Mucosa of gallbladder (tissue), 1 donor: ENCODE results near the gene HNRNPA2B1. TPM values are rescaled to one million over a fixed set of nuclear protein-coding genes. Genes with fewer than 3 reads are reported as not detected.
"Not testable (repeated sequence)": the region's sequence is repeated elsewhere in the genome, so short reads cannot be mapped to it uniquely, and the experiment has no call there.

ENCODE experiments used
- DNase-seq: peaks from one replicate; pipeline ENCODE4 v3.0.0-alpha.2; 2020; ENCODE audit warnings: low spot score
- total RNA-seq: library from RNA; stranded (reverse); gene quantifications from one replicate; pipeline ENCODE4 v1.2.1, GENCODE V29; 2021
- donor health status: DM: no; HTN: no; CAD: no.

Gene HNRNPA2B1
- total RNA-seq, 1 donor from 2014 or later: 344 TPM

DNA sequence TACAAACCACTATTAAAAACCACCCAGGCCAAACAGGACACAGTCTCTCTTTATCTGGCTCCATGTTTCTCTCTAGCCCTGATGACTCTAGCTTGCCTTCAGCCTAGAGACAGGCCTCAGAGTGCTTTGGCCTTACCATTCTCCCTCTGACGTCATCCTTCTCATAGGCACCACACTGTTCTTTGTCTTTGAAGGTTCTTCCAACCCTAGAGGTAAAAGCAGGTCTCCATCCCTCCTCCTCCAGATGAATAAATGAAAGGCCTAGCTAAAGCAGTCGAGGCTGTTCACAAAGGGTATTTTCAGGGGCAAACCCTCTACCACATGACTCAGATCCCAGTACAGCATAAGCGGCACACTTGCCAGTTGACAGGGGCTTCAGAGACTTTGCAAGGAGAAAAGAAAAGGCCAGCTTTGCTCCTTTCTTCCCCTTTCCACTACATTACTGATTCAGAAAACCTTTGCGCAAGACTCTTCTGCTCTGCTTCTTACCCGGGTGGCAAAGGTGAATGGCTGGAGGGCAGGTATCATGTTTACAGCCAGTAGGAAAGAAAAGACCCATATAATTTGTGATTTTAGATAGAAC is 33.8 kb downstream of the HNRNPA2B1 start:
- no peak for DNase-seq

DNA sequence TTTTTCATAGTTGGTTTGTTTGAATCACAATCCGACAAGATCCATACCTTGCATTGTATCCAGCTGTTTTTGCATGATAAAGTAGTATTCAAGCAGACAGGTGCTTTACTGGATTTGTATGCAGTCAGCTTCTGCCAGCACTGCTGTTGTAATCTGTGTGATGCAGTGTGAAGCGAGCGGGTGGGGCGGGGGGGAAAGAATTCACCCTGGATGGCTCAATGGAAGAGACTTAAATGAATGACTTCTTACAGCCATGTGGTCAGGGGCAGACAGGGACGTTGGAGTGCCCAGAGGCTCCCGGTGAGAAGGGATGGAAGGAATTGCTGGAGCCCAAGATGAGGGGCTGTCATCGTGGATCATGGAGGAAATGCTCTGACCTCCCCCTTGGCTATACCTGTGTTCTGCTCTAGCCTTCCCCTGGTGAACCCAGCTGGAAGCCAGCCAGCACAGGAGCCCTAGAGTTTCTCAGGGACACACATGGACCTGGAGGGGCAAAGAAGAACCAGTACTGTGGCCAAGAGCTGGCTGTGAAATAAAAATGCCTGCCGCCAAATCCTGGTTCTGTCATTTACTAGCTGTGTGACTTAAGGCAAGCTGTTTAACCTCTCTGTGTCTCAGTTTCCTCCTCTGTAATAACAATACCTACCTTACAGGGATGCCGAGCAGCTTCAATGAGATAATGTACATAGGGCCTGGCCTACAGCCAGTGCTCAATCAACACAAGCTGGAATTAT is 34.4 kb downstream of the HNRNPA2B1 start:
- no peak for DNase-seq

DNA sequence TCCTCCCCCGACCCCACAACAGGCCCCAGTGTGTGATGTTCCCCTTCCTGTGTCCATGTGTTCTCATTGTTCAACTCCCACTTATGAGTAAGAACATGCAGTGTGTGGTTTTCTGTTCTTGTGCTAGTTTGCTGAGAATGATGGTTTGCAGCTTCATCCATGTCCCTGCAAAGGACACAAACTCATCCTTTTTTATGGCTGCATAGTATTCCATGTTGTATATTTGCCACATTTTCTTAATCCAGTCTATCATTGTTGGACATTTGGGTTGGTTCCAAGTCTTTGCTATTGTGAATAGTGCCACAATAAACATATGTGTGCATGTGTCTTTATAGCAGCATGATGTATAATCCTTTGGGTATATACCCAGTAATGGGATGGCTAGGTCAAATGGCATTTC is 36.7 kb downstream of the HNRNPA2B1 start:
- not testable (repeated sequence) for DNase-seq

DNA sequence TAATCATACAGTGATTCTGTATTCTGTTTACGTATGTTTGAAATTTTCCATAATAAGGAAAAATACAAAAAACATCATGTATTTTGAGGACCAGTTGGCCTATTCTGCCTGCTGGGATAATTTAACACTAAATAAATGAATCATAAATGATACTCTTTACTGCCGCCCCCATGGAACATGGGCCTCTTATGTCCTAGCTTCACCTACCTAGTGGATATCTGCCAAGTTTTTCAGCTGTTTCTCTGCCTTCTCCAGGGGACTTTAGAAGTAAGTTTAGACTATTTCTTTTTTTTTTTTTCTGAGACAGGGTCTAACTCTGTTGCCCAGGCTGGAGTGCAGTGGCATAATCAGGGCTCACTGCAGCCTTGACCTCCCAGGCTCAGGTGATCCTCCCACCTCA is 38.1 kb downstream of the HNRNPA2B1 start:
- no peak for DNase-seq

DNA sequence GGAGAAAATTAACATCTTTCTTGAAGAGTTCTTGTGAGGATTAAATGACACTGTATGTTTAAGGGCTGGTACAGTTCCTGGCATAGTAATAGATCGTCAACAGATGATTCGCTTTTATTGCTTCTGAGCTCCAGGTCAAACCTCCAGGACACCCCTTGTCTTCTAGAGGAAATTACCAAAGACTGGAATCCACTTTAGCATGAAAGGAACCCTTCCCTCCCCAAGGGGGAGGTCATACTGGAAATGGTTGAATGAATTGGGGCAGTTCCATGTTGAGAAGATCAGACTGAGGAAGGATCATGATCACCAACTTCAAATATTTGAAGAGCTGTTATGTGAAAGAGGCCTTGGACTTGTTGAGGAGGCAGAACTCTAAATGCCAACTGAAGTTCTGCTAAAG is 39.6 kb downstream of the HNRNPA2B1 start:
- DNase-seq: no peak

DNA sequence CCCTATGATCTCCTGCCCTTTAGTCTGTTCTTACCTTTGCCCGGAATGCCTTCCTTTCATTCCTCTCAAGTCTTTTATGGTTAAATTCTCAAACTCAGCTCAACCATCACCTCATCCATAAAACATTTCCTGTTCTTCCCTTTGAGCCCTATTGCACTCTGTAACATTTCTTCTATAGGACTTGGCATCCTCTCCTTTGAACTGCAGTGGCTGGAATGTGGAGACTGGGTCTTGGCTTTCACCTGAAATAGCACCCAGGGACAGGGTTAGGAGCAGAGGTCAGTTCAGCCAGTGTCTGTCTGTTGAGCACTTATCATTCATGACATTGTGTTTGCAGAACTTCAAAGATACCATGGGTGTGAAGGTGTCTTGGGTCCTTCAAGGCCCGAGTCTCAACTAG is 41.3 kb downstream of the HNRNPA2B1 start:
- no peak for DNase-seq

DNA sequence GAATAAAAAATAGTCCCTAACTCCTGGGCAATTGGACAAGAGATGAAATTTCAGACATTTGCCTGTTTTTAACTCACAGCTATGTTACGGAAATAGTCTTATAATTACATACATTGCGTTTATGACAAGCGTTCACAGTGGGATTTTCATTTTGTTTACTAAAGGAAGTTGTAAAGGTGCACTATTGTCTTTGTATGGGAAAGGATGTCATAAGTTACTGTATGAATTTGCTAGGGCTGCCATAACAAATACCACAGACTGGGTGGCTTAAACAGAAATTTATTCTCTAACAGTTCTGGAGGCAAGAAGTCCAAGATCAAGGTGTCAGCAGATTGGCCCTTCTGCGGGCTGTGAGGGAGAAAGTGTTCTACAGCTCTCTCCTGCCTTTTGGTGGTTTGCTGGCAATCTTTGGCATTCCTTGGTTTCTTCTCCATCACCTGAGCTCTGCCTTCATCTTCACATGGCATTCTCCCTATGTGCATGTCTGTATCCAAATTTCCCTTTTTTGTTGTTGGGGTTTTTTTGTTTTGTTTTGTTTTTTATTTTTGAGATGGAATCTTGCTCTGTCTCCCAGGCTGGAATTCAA is 42.9 kb downstream of the HNRNPA2B1 start:
- DNase-seq: no peak

DNA sequence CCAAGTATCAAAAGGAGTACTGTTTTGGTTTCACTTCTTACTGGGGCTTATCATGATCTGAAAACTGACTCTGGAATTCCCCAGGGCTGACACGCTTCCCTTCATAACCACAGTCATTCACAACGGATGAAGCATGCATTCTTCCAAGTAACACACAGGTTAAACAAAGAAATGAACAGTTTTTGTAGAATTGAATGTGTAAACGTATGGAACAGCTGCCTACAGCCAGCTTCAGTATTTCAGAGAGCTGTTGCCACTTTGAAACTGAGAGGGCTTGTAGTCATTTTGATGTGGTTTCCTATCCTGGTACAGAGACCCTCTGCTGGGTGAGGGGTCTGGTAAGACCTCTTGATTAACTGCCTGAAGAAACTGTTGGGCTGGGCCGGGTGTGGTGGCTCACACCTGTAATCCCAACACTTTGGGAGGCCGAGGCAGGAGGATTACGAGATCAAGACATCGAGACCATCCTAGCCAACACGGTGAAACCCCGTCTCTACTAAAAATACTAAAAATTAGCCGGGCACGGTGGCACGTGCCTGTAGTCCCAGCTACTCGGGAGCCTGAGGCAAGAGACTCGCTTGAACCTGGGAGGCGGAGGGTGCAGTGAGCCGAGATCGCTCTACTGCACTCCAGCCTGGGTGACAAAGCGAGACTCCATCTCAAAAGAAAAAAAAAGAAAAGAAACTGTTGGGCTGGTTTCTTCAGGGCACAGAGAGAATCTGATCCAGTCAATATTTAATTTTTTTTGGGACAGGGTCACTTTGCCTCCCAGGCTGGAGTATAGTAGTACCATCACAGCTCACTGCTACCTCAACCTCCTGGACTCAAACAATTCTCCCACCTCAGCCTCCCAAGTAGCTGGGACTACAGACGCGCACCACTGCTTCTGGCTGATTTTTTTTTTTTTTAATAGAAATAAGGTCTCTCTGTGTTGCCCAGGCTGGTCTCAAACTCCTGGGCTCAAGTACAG is 43.8 kb downstream of the HNRNPA2B1 start:
- no peak for DNase-seq

DNA sequence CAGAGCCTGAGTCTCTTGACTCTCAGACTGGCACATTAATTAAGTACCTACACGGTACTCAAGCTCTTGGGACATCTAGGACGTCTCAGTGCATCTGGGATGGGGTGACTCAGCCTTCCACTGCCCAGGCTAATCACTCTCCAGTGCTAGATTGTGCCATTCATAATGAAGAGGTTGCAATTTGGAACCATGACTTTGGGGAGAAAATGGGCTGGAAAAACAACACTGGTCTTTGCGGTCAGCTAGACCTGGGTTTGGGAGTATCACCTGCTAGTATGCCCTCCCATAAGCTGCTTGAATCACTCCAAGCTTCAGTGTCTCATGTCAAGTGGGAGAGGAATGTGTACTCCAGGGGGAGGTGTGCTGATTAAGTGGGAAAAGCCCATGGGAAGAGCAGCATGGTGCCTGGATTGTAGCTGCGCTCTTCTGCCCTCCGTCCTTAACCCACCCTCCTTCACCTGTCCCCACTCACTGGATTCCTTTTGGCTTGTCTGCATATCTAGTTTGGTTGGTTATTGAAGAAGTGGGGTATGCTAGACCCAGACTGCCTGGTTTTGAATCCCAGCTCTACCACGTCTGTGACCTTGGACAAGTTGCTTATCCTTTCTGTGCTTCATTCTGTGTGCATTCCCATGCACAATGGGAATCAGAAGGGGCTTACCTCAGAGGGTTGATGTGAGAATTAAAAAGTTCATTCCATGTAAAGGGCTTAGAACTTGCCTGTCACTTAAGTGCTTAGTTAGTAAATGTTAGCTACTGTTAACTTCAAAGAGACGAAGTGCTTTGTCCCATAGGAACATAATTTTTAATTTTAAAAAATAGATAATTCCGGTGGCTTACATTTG is 44.8 kb downstream of the HNRNPA2B1 start:
- DNase-seq: no peak

DNA sequence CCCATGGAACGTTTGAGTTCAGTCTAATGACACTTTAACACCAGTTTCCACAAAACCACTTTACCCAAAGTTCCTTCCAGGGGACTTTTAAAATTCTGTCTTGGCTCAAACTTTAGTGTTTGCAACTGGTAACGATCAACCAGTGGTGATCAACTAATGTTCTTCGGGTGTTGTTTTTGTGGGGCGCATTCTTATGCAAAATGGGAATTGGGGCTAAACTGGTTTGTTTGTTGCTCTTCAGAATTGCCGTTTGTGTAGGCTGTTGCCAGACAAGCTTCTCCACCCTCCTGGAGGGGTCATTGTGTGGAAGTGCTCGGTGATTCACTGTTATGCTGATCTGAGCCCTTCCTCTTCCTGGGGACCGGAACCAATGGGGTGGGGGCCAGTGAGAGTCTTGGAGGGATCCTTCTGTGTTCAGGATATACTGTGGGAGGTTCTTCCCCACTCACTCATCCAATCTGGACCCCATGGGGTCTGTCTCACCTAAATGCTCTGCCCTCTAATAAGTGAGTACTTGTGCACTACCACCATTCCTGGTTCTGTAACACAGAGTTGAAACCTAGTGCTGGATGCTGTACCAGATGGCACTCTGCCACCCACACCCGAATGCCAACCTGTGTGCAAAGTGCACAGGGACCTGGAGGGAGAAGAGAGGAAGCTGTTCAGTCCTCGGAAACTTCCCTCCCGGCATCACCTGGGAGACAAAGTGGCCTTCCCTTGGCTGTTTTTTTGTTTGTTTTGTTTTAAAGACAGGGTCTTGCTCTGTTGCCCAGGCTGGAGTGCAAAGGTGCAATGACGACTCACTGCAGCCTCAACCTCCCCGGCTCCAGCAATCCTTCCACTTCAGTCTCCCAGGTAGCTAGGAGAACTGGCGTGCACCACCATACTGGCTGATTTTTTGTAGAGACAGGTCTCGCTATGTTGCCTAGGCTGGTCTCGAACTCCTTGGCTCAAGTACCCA is 46.4 kb downstream of the HNRNPA2B1 start:
- peak; percentile 38 for DNase-seq

DNA sequence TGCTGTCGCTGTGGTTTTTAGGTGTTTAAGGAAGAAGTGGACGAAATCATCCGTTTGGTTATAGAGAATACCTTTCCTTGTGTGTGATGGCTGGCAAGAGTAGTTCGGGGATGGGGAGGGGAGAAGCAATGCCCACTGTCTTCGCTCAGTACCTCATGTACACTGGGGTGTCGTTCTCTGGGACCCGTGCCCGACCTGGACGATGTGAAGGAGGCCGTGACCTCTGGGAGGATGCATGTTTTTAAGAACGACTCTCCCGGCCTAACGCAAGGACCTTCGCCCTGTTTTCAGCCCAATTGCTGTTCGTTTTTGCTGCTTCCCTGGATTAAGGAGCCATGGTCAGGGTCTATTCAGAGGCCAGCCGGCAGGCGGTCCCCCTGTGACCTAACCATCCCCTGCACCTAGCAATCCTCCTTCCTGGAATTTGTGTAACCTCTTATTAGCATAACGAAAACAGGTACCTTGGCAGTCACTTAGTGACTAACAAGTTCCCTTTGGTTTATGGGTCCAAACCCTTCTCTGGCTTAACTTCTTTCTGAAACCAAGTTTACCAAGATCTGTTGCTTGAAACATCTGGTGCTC is 47.2 kb downstream of the HNRNPA2B1 start:
- no peak for DNase-seq

DNA sequence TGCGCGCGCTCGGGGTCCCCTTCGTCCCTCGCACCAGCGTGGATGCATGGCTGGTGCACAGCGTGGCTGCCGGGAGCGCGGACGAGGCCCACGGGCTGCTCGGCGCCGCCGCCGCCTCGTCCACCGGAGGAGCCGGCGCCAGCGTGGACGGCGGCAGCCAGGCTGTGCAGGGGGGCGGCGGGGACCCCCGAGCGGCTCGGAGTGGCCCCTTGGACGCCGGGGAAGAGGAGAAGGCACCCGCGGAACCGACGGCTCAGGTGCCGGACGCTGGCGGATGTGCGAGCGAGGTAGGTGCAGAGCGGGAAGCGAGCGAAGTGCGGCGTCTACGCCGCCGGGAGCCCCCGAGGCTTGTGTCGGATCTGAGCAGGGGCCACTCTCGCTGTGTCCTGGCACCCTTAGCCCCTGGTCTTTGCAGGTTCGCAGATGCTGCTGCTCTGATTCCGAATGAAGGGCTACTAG is 47.7 kb downstream of the HNRNPA2B1 start:
- not testable (repeated sequence) for DNase-seq

DNA sequence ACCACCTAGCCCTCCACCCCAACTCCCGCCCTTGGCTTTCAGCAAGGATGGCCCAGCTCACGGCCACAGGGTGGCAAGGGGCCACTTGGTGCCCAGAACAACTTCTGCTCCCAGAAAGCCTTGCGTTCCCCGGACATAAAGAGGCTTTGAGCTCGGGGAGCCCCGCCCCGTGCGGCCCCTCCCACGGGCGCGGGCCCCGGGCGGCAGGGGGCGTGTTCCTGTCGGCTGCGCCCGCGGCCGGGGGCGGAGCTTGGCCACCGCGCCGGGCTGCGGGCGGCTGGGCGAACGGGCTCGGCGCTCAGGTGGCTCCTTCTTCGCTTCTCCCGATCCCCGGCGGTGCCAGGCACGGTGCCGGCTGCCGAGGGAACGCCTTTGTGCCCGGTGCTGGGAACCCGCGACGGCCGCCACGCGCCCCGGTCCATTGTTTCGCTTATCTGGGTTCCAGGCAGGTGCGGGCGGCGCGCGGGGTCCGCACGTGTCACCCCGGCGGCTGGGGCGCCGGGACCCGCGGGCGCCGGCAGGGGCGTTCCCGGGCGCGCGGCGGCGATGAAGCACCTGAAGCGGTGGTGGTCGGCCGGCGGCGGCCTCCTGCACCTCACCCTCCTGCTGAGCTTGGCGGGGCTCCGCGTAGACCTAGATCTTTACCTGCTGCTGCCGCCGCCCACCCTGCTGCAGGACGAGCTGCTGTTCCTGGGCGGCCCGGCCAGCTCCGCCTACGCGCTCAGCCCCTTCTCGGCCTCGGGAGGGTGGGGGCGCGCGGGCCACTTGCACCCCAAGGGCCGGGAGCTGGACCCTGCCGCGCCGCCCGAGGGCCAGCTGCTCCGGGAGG is 48.4 kb downstream of the HNRNPA2B1 start, which contains the start of gene NFE2L3:
Gene NFE2L3, plus strand, starts transcription at position 246 of the 829 bp plus-strand sequence. Its CDS starts 301 bp downstream, at position 547.
- DNase-seq: peak; percentile 86

DNA sequence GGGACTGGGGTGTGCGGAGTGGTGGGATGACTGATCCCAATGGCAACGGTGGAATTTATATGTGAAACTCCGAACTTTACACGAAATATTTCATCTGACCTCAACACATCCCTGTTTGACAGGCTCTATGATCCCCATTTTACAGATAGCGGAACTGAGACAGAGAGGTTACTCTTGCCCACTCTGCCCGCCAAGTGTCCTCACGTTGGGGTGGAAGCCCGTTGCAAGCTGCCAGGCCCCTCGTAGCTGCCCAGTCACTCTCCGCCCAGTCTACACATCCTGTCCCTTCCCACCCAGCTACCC is 48.9 kb downstream of the HNRNPA2B1 start:
- no peak for DNase-seq

DNA sequence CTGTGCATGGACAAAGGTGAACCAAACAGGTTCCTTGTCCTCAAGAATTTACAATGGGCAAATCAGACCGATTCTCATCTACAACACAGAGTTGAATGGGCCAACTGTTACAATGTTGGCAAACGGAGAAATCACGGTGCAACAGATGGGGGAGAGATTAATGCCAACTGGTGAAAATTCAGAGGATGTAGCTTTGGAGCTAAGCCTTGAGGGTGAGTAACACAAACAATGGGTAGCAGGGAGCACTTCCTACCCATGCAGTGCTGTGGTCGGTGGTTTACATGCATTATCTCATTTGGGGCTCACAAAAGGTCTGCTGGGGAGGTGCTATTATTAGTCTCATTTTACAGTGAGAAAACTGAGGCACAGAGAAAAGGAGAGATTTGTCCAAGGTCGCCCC is 49.5 kb downstream of the HNRNPA2B1 start:
- DNase-seq: no peak

DNA sequence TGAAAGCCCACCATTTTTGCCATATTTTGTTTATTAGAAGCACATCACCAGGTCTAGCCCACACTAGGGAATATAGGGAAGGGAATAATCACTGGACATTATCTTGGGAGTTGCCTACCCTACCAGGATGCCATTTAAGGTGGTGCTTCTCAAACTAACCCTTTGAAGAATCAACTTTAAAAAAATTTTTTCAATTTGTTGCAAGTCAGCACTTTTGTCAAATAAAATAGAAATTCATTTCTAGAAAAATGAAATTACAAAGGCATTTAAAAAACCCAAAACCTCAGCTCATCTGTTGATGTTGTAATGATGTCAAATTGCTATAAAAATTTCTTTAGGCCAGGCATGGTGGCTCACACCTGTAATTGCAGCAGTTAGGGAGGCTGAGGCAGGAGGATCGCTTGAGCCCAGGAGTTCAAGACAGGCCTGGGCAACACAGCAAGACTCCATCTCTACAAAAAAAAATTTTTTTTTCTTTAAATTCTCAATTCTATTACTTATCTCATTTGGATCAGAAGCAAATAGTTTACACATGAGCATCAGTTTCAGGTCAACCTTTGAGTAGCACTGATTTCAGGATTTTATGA is 51.1 kb downstream of the HNRNPA2B1 start:
- DNase-seq: no peak

DNA sequence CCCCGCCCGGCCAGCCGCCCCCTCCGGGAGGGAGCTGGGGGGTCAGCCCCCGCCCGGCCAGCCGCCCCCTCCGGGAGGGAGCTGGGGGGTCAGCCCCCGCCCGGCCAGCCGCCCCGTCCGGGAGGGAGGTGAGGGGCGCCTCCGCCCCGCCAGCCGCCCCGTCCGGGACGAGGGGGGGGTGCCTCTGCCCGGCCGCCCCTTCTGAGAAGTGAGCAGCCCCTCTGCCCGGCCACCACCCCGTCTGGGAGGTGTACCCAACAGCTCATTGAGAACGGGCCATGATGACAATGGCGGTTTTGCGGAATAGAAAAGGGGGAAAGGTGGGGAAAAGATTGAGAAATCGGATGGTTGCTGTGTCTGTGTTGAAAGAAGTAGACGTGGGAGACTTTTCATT is 52.2 kb downstream of the HNRNPA2B1 start:
- DNase-seq: not testable (repeated sequence)

DNA sequence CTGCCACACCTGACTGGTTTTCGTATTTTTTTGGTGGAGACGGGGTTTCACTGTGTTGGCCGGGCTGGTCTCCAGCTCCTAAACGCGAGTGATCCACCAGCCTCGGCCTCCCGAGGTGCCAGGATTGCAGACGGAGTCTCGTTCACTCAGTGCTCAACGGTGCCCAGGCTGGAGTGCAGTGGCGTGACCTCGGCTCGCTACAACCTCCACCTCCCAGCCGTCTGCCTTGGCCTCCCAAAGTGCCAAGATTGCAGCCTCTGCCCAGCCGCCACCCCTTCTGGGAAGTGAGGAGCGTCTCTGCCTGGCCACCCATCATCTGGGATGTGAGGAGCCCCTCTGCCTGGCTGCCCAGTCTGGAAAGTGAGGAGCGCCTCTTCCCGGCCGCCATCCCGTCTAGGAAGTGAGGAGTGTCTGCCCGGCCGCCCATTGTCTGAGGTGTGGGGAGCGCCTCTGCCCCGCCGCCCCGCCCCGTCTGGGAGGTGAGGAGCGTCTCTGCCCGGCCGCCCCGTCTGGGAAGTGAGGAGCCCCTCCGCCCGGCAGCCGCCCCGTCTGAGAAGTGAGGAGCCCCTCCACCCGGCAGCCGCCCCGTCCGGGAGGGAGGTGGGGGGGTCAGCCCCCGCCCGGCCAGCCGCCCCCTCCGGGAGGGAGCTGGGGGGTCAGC is 52.8 kb downstream of the HNRNPA2B1 start:
- DNase-seq: not testable (repeated sequence)
